DND-41 (cell line): Measurements from ENCODE around the gene DEPDC7.

ENCODE experiments used
- CTCF ChIP-seq: IDR thresholded peaks from 2 replicates; pipeline ENCODE4 v1.5.1; 2012; ENCODE audit warnings: borderline replicate concordance, low read length, moderate library complexity, mild to moderate bottlenecking; ENCODE audit not compliant: poor library complexity, severe bottlenecking; ENCODE audit errors: extremely low read depth
- EZH2 ChIP-seq: IDR thresholded peaks from 3 replicates; pipeline ENCODE4 v1.6.1; 2012; ENCODE audit warnings: borderline replicate concordance, low read depth, mild to moderate bottlenecking, moderate library complexity, low read length, inconsistent platforms; ENCODE audit not compliant: severe bottlenecking

- TF ChIP-seq CTCF (no peak), EZH2 (no peak)
These were observed 5.8 kb downstream of the DEPDC7 start for GRCh38 chr11:33021501-33021900.
